Astrocyte (in vitro differentiated cells and primary cell): Measurements from ENCODE around the gene CRACDL. TPM values are rescaled to one million over a fixed set of nuclear protein-coding genes. Genes with fewer than 3 reads are reported as not detected.

Source experiments
- DNase-seq: peaks from one replicate; pipeline ENCODE4 v3.0.0-alpha.2; 2010; ENCODE audit warnings: low read depth
- FAIRE-seq: peaks from 2 replicates; lab custom pipeline; 2011; peaks lifted over from hg19 to GRCh38; lab: Jason Lieb, UNC
- H2AFZ ChIP-seq: 2 replicates; pipeline ENCODE4 v1.6.0; 2012; ENCODE audit warnings: low read depth, low read length, inconsistent platforms
- H3K27ac ChIP-seq: 2 replicates; pipeline ENCODE4 v1.5.1; 2011; ENCODE audit warnings: low read depth, low read length, inconsistent platforms
- H3K27me3 ChIP-seq: 2 replicates; pipeline ENCODE4 v1.6.0; 2011; ENCODE audit warnings: low read length, inconsistent platforms; ENCODE audit not compliant: insufficient read depth
- H3K36me3 ChIP-seq: 2 replicates; pipeline ENCODE4 v1.5.1; 2011; ENCODE audit warnings: low read length, inconsistent platforms; ENCODE audit not compliant: insufficient read depth
- H3K4me1 ChIP-seq: 2 replicates; pipeline ENCODE4 v1.5.1; 2011; ENCODE audit warnings: low read length, inconsistent platforms; ENCODE audit not compliant: insufficient read depth
- H3K4me2 ChIP-seq: 2 replicates; pipeline ENCODE4 v1.6.0; 2012; ENCODE audit warnings: low read length, inconsistent platforms
- H3K4me3 ChIP-seq: 2 replicates; pipeline ENCODE4 v1.5.1; 2011; ENCODE audit warnings: low read depth, mild to moderate bottlenecking, low read length, inconsistent platforms; ENCODE audit not compliant: insufficient read depth
- H3K79me2 ChIP-seq: 2 replicates; pipeline ENCODE4 v1.6.0; 2012; ENCODE audit warnings: mild to moderate bottlenecking, low read length, inconsistent platforms; ENCODE audit not compliant: insufficient read depth
- H3K9ac ChIP-seq: 2 replicates; pipeline ENCODE4 v1.6.0; 2012; ENCODE audit warnings: mild to moderate bottlenecking, low read length, inconsistent platforms
- H3K9me3 ChIP-seq: 2 replicates; pipeline ENCODE4 v1.5.1; 2012; ENCODE audit warnings: low read depth, mild to moderate bottlenecking, low read length, inconsistent platforms; ENCODE audit not compliant: insufficient read depth
- H4K20me1 ChIP-seq: 2 replicates; pipeline ENCODE4 v1.6.0; 2012; ENCODE audit warnings: low read length, inconsistent platforms; ENCODE audit not compliant: insufficient read depth
- H3K27ac Mint-ChIP-seq: one replicate; pipeline ENCODE4 v1.8.0; 2021; ENCODE audit warnings: mild to moderate bottlenecking, mixed read lengths; ENCODE audit not compliant: unreplicated experiment
- H3K27me3 Mint-ChIP-seq: one replicate; pipeline ENCODE4 v1.8.0; 2021; ENCODE audit warnings: low read depth, mixed read lengths; ENCODE audit not compliant: unreplicated experiment
- H3K36me3 Mint-ChIP-seq: one replicate; pipeline ENCODE4 v1.8.0; 2021; ENCODE audit warnings: low read depth, mixed read lengths; ENCODE audit not compliant: unreplicated experiment
- H3K4me1 Mint-ChIP-seq: one replicate; pipeline ENCODE4 v1.8.0; 2021; ENCODE audit warnings: low read depth, mixed read lengths; ENCODE audit not compliant: unreplicated experiment
- H3K4me3 Mint-ChIP-seq: one replicate; pipeline ENCODE4 v1.8.0; 2021; ENCODE audit warnings: mild to moderate bottlenecking, moderate library complexity, mixed read lengths; ENCODE audit not compliant: unreplicated experiment
- H3K9me3 Mint-ChIP-seq: one replicate; pipeline ENCODE4 v1.8.0; 2021; ENCODE audit warnings: mild to moderate bottlenecking, mixed read lengths; ENCODE audit not compliant: unreplicated experiment
- EZH2 ChIP-seq: IDR thresholded peaks from 2 replicates; pipeline ENCODE4 v1.6.1; 2012; ENCODE audit warnings: mild to moderate bottlenecking, low read length, inconsistent platforms; ENCODE audit not compliant: insufficient read depth
- total RNA-seq: library from RNA; stranded (reverse); gene quantifications from 2 replicates; pipeline ENCODE4 v1.2.1, GENCODE V29; 2021
- TF ChIP-seq, protein P1 (sequence below): IDR thresholded peaks from 2 replicates; pipeline ENCODE4 v1.5.1; 2011; ENCODE audit warnings: low read depth, mild to moderate bottlenecking, inconsistent platforms, low read length, moderate library complexity; ENCODE audit not compliant: insufficient read depth

Gene CRACDL
- total RNA-seq, 1 donor from 2014 or later: 1.8 TPM

DNA sequence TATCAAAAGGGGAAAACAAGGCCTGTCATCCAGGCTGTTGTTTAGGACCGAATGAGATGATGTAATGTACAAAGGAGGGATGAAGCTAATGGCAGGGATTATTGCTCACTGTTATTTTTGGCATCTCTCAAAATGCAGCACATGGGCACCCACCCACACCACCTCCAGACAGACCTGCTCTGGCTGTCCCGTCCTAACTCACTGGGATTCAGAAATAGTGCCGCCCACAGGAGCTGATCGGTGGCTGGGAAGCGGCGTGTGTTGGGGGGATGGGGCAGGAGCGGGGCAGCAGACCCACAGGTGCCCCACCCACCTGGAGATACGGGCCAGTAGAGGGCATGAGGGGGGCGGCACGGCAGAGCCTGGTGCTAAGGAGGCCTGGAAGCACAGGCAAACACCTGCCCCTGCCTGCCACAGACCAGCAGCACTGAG, 52.2 kb downstream of the CRACDL start:
- Histone ChIP-seq H3K36me3 (no peaks in the 10 kb centered on the region), H4K20me1 (no peaks in the 10 kb centered on the region), H3K79me2 (no peaks in the 10 kb centered on the region), H3K27ac (no peak overlapping the region), H3K4me1 (no peaks in the 10 kb centered on the region), H3K4me2 (no peak overlapping the region), H3K27me3 (no peaks in the 10 kb centered on the region), H3K4me3 (no peak overlapping the region), H3K9ac (no peak overlapping the region), H3K9me3 (peaks cover 3% of the 10 kb centered on the region), H2AFZ (no peak overlapping the region)
- H3K4me1 Mint-ChIP-seq: no peaks in the 10 kb centered on the region
- TF ChIP-seq EZH2: no peak
- TF ChIP-seq, protein P1, sequence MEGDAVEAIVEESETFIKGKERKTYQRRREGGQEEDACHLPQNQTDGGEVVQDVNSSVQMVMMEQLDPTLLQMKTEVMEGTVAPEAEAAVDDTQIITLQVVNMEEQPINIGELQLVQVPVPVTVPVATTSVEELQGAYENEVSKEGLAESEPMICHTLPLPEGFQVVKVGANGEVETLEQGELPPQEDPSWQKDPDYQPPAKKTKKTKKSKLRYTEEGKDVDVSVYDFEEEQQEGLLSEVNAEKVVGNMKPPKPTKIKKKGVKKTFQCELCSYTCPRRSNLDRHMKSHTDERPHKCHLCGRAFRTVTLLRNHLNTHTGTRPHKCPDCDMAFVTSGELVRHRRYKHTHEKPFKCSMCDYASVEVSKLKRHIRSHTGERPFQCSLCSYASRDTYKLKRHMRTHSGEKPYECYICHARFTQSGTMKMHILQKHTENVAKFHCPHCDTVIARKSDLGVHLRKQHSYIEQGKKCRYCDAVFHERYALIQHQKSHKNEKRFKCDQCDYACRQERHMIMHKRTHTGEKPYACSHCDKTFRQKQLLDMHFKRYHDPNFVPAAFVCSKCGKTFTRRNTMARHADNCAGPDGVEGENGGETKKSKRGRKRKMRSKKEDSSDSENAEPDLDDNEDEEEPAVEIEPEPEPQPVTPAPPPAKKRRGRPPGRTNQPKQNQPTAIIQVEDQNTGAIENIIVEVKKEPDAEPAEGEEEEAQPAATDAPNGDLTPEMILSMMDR: no peak
- FAIRE-seq: no peak
- peaks cover 10% of the 10 kb centered on the region for H3K27me3 Mint-ChIP-seq
- peaks cover 18% of the 10 kb centered on the region for H3K9me3 Mint-ChIP-seq
- peaks cover 2% of the 10 kb centered on the region for H3K36me3 Mint-ChIP-seq
- H3K27ac Mint-ChIP-seq: peak overlapping the region; percentile 34
- H3K4me3 Mint-ChIP-seq: no peak overlapping the region
- peak; percentile 6 for DNase-seq

DNA sequence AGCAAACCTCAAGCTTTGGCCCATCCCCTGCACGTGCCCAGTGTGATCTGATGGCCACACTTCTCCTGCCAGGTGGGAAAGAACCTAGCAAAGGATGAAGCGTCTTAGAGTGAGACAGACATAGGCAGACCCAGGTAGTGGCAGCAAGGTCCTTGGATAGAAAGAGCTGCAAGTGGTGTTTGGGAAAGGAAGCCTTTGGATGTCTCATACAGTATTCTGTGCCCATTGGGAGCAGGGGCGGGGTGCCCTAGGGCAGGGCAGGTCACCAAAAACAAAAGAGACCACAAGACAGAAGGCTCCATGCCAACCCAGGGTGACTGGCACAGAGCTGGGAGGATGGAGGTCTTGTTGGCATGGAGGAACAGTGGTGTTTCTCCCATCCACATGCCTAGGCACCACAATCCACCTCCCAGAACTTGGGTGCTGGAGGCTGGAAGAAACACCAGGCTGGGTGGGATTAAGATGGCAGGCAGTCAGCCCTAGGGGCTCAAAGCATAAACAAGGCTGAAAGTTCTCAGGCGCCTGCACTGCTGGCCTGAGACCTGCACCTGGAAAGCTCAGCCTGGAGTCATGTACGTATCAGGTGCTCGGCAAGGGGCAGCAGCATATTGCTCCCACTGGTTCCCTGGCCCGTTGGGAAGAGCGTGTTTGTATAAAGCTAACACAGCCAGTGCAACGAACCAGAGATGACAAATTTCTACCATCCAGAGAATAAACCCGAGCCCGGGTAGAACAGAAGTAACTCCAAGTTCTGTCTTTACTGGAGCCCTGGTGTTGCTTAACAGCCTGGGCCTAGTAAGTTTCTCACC, 52.9 kb downstream of the CRACDL start:
- Histone ChIP-seq H3K9ac (no peak overlapping the region), H3K27me3 (no peaks in the 10 kb centered on the region)

More for the DNA sequence above, 52.9 kb downstream of the CRACDL start:
- Histone ChIP-seq H3K4me3 (no peak overlapping the region), H3K4me2 (no peak overlapping the region), H4K20me1 (no peaks in the 10 kb centered on the region), H3K36me3 (no peaks in the 10 kb centered on the region), H2AFZ (no peak overlapping the region), H3K4me1 (no peaks in the 10 kb centered on the region), H3K27ac (no peak overlapping the region), H3K79me2 (no peaks in the 10 kb centered on the region), H3K9me3 (peaks cover 3% of the 10 kb centered on the region)
- no peaks in the 10 kb centered on the region for H3K4me1 Mint-ChIP-seq
- TF ChIP-seq, protein P1: no peak
- no peak for TF ChIP-seq EZH2
- DNase-seq (no peak), FAIRE-seq (no peak)
- H3K27ac Mint-ChIP-seq: no peak overlapping the region
- H3K9me3 Mint-ChIP-seq: peaks cover 18% of the 10 kb centered on the region
- peaks cover 2% of the 10 kb centered on the region for H3K36me3 Mint-ChIP-seq
- H3K27me3 Mint-ChIP-seq: peaks cover 10% of the 10 kb centered on the region
- no peak overlapping the region for H3K4me3 Mint-ChIP-seq
